Activated gamma-delta T cell treated with Interleukin-2 at 50 U/mL for 16 hours (primary cell): ENCODE measurements around the gene DYRK1A.

Experiments used
- DNase-seq: peaks from one replicate; pipeline ENCODE4 v3.0.0-alpha.2; 2020

The DYRK1A gene

DNA sequence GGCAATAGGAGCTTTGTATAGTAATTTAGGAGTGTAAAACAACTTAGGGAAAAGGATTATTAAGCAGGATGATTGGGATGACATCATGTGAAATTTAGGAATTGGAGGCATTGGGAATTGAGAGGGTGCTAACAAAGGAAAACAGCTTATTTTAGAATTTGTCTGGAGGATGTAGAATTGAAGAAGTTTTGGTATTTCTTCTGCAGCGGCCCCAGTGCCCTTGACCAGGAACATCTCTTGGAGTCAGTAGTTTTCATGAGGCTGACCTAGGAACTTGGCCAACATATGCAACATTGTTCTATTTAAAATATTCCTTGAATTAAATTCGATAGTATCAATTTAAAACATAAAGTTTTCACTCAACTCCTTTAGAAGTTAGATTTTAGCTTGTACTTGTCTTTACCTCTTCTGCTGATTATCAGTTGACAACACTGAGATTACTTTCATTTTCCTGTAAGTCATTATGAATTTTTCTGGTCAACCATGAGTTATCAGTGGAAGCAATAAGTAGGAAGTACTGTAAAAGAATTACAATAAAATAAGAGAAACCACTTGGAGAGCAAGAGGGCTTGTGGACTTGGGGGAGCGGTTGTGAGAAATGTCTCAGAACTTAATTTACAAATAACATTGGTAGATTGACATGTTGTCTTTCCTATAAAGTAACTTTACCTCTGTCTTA, 52.8 kb downstream of the DYRK1A start:
- no peak for DNase-seq

GRCh38 chr21:37421306-37421705, 54.7 kb downstream of the DYRK1A start:
- no peak for DNase-seq

GRCh38 chr21:37422382-37422781, 55.8 kb downstream of the DYRK1A start:
- no peak for DNase-seq

- no peak for DNase-seq
Measured at GRCh38 chr21:37423103-37423502, 56.5 kb downstream of the DYRK1A start.

DNA sequence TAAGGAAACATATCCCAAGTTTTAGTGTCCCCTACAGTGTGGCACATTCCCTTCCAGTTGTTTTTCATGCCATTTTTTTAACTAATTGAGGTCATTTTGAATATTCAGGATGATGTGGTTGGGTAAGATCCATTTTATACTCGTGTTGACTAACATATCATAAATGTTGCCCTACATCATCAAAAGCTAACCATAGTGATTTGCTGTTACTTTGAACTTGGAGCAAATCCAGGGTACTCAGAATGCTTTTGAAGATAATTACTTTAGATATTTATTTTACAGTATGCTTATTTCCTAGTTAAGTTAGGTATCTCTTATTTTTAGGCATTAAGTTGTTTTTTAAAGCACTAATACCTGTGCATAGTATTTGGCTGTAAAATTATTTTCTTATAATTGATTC, 57.8 kb downstream of the DYRK1A start:
- DNase-seq = no peak

DNA sequence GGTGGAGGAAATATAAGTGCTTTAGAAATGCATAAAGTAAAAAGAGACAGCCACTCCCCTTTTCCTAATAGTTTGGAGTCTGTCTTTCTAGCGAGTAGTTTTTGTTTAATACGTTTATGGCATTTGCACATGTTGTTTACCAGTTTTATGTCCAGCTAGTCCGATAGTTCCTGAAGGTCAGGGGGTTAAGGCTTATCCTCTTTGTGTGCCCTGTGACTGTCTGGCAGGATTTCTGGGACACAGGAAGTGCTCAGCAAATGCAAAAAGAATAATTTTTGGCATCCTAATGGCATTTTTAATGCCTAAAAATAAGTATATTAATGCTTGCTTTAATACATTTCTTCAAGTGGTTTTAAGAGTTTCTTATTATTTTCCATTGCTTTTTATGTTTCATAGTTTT, 58.4 kb downstream of the DYRK1A start:
- DNase-seq = no peak

- DNase-seq = no peak
Measured at GRCh38 chr21:37425684-37426083, 59.1 kb downstream of the DYRK1A start.

DNA sequence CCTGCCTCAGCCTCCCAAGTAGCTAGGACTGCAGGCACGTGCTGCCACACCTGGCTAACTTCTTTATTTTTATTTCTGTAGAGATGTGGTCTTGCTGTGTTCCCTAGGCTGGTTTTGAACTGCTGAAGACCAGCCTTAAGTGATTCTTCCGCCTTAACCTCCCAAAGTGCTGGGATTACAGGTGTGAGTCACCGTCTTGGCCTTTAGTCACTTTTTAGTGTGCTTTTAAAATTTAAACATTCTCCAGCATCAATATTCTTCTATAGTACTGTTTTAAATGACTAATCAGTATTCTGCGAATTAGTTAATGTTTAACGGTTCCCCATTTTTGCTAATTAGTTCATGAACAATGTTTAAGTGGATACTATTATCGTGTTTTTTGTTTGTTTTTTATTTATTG, 60.6 kb downstream of the DYRK1A start:
- no peak for DNase-seq

GRCh38 chr21:37429356-37429755, 62.8 kb downstream of the DYRK1A start:
- no peak for DNase-seq

GRCh38 chr21:37430184-37430821, 63.7 kb downstream of the DYRK1A start:
- no peak for DNase-seq

DNA sequence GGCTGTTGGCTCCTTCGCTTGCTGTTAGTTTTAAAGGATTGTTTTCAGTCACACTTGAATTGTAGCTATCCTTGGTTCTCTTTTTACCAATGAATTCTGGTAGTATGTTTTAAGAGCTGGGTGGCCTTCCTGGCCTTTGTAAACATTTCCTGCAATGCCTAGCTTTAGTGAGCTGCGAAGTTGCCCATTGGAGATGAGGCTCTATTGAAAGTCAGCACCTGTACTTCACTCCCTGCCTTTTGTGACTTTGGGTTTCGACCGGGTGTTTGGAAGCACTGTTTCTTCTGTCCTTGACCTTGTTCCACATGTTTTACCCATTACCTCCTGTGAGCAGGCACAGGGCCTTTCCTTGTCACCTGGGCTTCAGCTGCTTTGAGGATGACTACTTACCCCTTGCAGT, 64.7 kb downstream of the DYRK1A start:
- DNase-seq = no peak

DNA sequence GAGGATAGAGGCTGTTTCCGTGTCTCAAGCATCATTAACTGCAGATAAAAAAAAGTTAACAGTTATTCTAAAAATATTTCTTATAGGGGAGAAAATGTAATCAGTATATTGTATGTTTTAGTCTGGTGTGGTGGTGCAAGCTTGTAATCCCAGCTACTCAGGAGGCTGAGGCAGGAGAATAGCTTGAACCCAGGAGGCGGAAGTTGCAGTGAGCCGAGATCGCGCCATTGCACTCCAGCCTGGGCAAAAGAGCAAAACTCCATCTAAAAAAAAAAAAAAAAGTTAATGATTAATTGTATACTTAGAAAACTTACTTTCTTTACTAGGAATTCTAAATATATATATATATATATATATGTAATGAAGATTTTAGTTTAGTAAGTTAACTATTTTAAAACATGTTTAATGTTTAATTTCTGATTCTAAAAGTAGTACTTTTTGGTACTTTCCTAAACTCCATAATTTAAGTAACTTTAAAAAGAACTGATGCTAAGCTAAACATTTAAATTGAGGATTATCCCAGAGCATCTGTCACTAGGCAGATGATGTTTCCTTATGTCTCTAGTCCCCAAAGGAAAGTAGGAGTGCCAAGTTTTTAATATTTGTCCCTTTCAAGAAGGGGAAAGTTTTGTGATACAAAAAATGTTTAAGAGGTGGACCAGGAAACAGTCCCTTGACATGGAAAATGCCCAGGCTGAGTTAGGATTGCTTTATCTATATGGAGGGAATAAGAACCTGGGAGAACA, 66.3 kb downstream of the DYRK1A start:
- no peak for DNase-seq

DNA sequence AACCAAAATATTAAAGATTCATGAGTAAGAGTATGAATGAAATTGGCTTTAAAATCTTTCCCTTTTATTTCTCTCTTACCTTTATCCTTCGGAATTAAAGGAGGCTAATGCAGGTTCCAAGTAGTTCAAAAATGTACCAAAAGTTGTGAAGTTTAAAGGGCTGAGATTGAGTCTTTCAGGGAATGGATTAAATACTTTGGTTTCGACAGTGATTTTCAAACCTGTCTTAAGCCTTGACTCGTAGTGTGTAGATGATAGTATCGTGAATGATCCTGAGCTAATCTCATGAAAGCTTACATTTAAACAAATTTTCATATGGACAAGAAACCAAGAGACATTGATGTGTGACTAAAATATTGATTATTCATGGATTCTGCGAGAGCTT, 66.9 kb downstream of the DYRK1A start:
- no peak for DNase-seq

- peak; percentile 36 for DNase-seq
Measured at GRCh38 chr21:37435120-37435519, 68.5 kb downstream of the DYRK1A start.

- DNase-seq = no peak
Measured at GRCh38 chr21:37435711-37436110, 69.1 kb downstream of the DYRK1A start.

DNA sequence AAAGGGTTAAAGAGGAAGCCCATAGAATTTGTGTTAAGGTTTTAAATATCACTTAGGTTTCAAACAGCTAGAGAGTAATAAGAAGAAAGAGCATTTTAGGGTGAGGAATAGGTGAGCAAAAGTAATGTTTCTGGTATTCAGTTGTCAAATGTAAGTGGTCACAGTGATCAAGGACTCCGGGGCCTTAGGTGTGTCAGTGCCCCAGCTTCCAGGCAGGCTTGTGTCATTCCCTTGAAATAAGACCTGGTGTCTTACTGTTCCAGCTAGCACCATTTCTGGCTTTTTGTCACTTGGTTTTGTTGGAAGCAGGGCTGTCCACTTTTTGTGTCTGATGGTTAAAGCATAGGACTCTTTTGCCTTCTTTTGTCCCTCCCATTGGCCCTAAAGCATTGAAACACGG, 69.6 kb downstream of the DYRK1A start:
- no peak for DNase-seq

DNA sequence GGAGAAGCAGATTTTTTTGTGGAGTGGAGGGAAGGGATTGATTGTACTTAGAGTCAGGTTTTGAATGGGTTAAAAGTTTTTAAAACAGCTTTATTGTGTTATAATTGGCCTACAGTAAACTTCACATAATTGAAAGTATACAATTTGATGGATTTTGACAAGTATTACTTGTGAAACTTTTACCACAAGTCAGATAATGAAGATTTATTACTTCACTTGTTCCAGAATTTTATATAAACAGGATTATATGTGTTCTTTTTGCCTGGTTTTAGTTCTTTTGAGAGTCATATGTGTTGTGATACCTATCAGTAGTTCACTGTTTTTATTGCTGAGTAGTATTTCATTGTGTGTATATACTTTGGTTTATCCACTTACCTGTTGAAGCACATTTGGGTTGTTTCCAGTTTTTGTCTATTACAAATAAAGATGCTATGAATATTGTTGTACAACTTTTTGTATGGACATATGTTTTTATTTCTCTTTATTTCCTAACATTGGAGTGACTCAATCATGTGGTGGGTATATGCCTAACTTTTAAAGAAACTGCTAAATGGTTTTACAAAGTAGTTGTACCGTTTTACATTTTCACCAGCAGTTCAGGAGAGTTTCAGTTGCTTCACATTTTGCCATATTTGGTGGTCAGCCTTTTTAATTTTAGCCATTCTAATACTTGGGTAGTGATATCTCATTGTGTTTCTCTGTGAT, 71.0 kb downstream of the DYRK1A start:
- DNase-seq = no peak

- no peak for DNase-seq
Measured at GRCh38 chr21:37443683-37444082, 77.1 kb downstream of the DYRK1A start.

- DNase-seq = no peak
Measured at GRCh38 chr21:37445228-37445627, 78.7 kb downstream of the DYRK1A start.

DNA sequence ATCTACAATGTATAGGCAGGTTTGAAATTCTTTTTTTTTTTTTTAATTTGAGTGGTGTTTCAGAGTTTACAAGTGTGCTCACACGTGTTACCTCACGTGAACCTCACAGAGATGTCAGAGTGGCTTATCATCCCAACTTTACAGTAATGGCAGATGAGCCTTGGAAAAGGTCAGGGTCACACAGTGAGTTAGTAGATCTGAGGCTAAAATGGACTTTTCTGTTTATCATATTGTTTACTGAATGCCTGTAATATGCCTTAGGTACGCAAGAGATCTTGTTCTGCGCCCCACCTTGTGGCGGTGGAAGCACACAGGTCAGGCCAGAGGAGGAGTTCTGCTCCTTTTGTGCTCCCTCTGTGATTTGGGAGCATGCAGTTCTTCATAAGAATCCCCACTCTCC, 80.0 kb downstream of the DYRK1A start:
- DNase-seq = no peak

GRCh38 chr21:37447288-37447936, 80.8 kb downstream of the DYRK1A start:
- DNase-seq = no peak

DNA sequence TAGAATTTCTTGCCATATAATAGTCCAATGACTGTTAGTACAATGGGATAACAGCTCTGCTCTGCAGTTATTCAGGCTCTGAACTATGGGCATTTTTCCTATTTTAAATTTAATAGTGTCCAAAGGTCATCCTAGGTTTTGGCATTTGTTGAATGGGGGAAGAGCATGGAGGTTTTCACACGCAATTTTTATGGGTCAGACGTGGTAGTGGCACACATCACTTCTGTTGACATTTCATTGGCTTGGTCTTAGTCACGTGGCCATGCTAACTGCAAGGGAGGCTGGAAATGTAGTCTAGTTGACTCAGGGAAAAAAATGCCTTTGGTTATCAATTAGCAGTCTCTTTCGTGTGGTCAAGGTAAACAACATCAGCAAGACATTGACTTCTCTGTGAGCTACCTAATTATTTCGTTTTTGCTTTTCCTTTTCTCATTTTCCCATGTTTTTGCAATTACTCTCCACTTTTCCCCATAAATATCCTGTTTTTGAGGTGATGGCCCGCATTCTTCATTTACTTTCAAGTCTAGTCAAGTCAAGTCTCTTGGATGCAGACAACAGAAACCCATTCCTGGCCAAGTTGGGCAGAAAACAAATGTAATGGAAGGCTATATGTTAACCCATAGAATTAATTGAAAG, 82.8 kb downstream of the DYRK1A start:
- no peak for DNase-seq
